Stimulated activated CD8-positive, alpha-beta memory T cell treated with anti-CD3 and anti-CD28 coated beads, Interleukin-2, amount 100 ng/mL, for 1 hour (primary cell): ENCODE measurements around the gene MPDZ.

ENCODE experiments used
- DNase-seq, 2 donors: peaks; one replicate each; pipeline ENCODE4 v3.0.0-alpha.2; 2020; ENCODE audit warnings: low read depth in 2 of 2

The MPDZ gene

DNA sequence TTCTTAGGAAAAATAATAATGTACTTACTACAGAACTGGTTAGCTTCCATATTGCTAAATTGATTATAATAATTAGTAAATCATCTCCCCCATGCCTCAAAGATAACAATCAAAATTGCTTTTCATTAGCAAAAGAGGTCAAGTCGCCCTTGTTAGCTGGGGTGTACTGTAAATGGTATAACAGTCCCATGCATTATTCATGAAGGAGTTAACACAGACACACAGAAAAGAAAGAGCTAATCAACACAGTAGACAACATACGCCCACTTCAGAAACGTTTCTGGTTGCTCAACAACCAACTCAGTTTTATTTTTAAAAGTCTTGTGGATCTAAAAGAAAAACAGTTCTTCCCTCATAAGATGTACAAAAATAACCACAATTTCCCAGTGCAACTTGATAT is 100.2 kb downstream of the MPDZ start:
- DNase-seq, result no peak

DNA sequence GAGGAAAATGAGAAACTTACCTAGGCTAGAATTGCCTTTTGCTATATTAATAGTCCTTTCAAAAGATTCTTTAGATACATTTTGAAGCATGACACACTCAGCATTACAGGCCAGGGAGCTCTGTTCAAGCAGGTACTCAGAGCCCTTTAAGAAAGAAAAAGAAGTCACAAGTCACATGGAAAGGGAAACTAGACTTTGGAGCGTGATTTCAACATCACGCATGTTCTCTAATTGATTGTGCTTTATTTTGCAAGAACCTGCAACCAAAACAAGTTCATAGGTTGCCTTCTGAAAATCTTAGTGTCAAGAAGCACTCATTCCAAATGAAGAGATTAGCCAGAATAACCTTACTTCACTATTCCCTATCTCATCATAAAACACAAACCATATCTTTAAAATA is 103.8 kb downstream of the MPDZ start:
- DNase-seq, result no peak

DNA sequence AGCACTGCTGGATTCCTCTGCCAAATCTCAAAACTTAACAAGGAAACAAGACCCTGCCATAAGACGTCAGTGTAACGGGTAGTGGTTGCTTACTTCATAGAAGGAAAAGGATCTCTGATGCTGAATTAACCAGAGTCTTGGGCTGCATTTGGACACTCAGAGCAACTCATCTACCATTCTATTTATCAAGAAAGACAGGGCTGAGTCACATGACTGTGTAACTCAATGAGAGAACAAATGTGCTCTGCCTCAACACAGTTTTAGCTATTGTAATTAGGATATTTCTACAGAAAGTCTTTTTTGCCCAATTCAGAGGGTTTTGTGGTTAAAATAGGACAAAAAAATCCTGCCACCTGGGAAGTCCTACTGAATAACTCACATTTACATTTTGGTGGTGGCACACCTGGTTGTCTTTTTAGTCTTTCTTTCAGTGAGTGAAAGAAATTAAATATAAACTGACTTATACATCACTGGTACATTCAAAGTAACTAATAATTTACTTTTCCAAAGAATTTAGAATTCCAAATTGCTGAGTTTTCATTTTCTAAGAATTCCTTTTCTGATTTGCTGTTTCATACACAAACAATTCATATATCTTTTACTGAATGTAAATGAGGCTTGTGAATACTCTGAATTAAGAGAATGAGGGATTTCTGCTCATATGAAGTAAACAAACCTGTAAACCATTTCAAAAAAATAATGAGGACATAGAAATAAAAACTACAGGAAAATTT is 104.4 kb downstream of the MPDZ start:
- no peak for DNase-seq

DNA sequence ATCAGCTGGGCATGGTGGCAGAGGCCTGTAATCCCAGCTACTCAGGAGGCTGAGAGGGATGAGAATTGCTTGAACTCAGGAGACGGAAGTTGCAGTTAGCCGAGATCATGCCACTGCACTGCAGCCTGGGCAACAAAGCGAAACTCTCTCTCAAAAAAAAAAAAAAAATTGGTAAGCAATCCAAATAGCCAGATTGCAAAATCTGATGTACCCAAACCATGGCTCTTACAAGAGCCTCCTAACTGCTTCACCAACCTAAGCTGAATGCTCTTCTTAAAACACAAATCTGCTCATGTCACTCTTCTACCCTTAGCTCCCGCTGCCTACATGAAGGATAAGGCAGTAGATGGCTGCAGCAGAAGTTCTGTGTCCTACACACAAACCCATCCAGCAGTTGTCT is 105.9 kb downstream of the MPDZ start:
- DNase-seq, result no peak

DNA sequence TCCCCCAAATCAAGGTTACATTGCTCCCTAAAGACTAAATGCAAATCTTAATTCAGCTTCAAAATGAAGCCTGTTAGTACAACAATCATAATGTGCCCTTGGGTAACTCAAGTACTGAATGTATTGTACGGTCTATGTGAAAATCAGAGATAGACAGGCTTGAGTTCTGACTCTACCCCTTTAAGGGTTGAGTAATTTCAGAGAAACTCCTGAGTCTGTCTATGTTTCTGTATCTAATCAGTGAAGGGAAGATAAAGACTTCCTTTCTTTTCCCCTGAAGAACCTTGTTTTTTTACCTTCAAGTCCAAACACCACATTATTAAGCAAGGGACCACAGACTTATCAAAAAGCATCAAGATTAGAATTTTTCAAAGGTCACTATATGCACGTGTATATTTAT is 108.2 kb downstream of the MPDZ start:
- no peak for DNase-seq

DNA sequence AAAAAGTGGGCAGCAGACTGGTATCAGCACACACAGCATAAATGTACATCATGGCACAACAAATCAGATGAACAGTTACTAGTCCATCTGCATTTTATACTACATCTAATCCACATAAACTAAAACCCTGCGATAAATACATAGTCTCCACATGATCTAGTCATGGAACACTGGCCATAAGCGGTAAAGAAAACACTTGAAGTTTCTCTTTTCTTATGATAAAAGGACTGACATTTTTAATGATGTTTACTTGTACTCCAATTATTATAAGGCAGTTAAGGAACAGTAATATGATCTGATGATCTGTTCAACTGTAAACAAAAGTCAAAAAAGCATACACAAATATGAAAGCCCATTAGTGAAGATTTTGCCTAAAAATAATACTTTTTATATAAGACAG is 112.5 kb downstream of the MPDZ start:
- DNase-seq, result no peak

DNA sequence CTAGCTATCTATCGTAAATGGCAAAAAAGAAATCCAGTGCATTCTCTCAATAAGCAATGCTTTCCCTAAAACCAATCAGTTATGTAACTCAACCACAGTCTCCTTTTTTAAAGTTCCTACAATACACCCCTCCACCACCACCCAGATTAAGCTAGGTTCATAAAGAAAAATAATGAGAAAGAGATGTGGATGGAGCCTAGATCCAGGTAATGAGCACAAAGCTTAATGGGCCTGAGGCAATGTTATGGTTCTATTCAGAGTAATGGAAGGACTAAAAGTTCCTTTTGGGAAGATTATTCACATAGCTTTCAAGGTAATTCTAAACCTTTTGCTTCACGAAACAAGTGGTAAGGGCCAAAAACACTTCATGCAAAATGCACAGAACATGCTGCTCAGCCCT is 113.5 kb downstream of the MPDZ start:
- DNase-seq, result no peak

DNA sequence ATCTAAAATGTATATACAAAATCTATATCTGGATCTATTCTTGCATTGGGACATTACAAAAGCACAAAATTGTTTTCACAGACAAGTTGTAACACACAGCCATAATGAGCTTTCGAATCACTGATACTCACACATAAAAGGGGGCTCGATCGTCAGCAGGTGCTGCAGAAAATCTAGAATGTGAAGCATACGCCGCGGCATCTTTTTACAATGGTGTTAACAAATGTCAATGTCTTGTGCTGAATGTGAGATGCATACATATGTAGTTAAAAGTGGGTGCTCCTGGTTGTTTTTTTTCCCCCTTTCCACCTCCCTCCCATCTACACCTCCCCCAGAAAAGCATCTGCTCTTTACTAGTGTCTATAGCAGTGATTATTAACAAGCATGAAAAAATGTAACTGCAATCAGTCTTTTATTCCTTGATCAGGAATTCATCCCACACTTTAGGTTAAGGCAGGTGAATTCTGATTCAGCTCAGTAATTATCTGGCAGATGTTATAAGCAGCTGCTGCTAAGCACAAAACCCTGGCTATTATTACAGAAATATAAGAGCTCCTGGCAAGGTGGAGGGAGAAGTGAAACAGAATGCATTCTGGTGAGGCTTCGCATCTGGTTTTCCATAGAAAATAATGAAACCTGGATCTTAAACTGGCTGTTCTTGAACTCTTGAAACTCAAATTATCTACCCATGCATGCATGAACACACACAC is 114.1 kb downstream of the MPDZ start:
- DNase-seq, result no peak

DNA sequence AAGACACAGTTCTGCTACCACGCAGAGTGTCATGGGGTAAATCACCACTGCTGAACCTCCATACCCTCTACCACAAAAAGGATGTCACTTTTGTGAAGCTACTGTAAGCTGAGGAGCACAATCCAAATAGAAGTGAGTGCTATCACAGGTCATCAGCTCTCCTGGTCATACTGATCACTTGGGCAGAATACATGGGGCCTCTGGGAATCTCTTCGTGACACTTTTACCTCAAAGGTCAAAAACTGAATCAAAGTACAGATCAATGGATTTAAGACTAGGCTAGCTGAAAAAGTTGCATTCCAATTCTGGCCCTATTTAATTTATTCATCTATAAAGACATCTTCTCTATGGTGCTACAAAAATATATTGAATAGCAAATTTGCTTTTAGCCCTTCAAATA is 115.5 kb downstream of the MPDZ start:
- no peak for DNase-seq

DNA sequence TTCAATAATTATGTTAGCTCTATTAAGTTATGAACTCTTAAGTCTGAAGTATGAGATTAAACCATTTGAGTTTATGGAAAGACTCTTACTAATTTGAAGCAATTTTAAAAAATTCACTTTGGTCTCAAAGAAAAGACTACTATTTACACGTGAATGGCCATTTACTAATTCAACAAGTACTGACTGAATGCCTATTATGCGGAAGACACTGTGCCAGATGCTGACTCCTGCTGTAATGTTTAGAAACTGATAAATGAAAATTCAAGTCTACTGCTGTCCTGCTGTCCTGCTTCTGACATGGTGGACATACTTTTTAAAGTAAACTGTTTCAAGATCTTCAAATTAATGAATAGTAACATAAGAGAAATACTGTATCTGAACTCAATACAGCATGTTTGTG is 116.2 kb downstream of the MPDZ start:
- DNase-seq, result no peak

DNA sequence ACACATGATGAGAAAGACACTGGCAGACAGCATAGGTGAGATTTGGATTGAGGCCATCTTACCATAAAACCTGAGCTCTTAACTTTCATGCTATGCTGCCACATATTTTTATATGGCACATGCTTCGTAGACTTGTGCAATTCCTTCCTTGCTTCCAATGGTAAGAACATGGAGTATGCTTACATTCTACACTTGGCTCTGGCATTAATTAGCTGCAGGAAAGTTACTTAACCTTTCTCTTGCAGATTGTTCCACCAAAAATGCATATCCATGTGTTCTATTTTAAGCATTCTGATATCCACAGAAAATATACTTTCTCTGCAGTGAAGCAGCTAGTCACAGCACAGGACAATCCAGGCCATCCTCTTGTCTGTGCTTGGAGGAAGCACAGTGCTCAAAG is 119.4 kb downstream of the MPDZ start:
- no peak for DNase-seq

DNA sequence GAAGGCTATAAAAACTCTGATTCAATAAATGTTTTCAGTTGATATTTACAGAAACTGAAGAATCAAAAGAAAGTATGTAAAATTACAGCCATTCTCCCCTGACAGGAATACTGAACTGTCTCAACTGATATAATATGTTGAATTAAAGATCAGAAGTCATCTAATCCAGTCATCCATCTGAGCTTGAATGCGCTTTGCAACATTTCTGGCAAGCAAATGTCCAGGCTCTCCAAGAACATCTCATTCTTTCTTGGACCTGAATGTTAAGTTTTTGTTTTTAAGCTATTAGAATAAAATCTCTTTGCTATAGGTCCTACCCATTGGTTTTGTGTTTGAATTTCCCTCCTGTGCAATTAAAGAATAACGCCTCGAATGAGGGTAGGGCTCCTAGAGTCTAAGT is 120.5 kb downstream of the MPDZ start:
- no peak for DNase-seq

DNA sequence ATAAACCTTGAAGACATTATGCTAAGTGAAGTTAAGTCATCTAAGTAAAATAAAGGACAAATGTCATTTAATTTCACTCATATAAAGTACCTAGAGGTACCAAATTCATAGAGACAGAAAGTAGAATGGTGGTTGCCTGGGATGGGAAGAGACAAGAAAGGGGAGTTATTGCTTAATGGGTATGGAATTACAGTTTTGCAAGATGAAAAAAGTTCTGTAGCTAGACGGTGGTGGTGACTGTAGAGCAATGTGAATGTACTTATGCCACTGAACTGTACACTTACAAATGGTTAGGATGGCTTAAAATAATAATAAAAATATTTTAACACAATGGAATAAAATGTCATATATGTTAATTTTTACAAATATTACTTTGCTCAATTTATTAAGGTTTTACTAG is 128.0 kb downstream of the MPDZ start:
- no peak for DNase-seq

DNA sequence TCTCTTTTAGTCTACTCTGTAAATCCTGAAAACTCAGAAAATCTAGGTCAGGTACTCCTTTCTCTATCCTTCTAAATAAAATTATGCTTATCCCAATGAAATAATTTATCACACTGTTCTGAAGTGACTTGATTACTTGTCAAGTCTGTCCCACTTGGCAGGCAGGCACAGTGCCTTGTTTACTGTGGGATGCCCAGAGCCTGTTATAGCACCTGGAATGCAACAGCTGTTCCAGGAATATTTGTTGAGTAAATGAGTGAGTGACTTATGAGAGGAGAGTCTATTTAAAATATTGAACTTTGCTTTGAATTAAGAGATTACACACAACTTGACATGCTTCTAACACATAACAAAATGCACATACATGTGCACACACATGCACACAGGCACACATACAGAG is 130.0 kb downstream of the MPDZ start:
- no peak for DNase-seq

DNA sequence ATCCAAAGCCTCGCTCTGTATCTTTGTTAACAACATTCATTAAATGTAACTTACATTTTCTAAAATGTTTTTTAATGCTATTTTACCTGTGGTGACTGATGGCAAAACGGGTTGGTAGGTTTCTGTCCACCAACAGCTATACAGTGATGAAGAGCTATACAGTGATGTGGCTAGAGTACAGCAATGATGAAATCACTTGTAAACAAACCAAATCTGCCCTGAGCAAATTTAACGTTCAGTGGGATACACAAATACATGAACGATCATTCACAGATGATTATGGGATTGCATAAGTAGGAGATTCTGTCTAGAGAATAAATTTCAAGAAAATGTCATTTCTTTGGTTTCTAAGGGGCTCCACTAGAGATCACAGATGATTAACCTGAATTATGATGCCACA is 132.7 kb downstream of the MPDZ start:
- DNase-seq, result no peak

DNA sequence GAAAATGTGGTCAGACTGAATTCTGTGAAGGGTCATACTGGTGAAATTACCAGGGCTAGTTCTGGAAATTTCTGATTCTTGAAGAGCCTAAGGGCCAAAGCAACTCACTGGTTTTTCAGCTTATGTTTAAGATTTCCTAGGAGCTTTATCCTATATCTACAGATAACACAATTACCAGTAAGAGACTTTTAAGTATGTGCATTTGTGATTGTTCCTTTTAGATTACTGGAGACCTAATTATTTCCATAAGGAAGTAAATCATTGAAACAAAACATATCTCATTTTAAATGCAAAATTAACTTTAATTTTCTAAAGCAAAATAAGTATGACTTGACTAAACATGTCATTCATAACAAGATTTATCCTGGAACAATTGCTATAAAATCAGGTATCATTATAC is 134.2 kb downstream of the MPDZ start:
- no peak for DNase-seq

DNA sequence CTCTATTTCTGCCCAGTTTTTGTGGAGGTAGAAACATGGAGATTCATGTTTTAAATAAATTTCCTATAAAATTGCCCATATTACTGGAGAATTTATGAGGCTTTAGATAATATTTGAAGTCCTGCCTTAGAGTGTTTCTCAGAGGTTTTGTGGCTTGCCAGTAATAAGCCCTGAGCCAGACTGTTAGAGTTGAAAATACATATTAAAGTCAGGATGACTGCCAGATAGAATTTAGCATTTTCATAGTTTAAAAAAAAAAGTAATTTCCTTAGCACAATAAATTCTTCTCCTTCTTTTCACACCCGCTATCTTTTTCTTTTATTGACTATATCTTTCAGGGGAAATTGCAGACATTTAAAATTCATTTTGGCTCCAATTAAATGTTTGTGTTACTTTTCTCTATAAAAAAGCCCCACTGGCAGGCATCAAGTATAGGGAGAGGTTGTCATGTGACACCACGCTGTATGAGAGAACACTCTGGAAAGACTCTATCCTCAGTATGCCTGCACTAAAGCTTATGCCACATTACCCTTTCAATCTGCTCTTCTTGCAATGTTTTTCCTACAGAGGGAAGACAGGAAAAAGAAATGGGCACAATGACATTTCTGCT is 135.2 kb downstream of the MPDZ start:
- DNase-seq, result no peak

DNA sequence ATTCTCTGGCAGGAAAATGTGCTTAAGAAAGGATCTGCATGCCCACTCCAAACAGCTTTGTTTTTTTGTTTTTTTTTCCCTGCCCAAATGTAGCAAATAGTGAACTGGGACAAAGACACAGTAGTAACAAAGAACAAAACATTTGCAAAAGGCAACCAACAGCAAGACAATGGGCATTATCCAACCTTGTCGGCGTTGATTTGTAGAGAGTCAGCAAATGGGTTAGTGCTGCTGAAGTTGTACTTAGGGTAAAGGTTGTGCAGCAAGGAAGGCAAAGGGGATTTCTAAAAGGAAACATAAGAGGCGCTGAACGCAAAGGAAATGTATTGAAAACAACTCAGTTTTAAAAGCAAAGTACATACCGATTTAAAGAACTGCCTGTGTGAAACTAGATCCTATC is 136.2 kb downstream of the MPDZ start:
- no peak for DNase-seq

DNA sequence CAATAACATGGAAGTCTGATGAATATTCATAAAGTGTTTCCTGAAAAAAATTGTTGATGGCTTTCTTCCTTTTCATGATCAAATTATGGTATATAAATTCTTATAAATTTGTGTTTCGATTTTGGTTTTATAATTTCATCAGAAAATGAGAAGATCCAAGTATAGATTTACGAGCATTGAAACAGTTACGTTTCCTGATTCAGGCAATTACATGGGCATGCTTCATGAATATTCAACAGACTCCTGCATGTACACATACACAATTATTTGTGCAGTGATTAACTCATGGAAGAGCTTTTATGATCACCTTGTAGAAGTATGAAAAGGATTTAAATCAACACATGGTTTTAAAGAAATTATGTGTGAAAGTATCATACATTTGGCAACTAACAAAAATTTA is 136.7 kb downstream of the MPDZ start:
- no peak for DNase-seq

DNA sequence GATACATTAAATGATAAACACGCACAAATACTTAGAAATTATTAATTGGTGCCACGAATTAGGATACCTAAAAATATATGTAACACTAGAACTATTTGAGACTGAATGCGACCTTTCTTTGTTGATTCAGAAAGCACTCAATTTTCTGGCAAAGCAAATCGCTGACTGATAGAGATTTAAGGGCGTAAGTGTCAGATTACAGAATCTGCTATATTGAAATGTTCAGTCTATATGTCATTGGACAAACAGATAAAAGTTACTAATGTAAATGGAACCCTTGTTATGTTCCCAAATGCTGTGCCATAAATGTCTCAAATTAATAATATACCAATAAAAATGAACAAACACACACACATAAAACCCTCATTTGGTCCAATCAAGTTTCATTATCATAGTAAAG is 137.9 kb downstream of the MPDZ start:
- DNase-seq, result no peak

DNA sequence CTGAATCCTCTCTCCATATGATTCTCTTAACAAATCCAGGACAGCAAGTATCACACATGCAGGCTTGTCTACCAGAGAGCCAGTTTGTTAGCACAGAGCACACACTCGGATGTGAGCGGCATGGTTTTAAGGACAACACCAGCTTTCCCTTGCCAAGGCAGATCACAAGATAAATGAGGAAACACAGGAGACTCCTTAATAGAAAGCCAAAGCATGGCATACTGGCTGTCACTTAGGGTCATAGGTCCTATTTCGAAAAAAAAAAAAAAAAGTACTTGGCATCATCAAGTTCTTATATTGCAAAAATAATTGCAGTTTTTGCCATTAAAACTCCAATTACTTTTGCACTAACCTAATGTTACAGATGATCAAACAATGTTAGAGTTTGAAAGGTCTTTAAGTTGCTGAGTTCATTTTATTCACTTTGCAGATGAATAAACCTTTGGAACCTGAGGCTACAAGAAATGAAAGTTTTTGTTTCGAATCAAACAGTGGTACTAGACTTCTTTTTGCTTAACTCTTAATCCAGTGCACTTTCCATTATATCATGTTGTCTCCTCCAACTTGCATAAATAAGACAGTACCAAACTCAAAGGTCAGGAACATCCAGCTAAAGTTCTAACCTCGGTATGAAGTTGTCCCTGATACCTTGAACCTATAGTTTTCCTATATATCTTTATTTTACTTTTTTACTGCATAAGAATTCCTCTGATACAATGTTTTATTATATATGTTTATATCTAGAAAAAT is 138.5 kb downstream of the MPDZ start:
- DNase-seq, result no peak

DNA sequence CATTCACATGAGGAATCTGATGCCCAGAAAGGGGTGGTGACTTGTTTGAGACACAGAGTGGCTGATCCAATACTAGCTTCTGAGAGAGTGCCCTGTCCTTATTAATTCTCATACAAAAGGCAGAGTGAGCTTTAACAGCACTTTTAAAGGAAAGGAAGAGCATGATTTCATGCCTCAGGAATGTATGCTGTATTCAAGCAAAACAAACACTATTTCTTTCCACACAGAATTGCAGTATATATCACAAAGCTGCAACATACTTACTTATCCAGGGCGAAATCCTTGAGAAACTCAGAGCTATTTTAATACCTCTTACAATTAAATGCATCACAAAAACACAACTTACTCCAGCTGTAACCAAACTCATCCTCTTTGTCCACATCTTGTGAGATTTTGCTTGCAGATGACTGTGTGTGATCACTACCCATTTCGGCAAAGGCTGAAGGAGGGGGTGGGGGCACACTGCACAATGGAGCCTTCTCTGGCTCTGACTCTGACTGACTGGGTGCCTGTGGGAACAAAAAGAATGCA is 139.8 kb downstream of the MPDZ start:
- no peak for DNase-seq
